GM19372 (cell line): Measurements from ENCODE around the gene ITCH.
A peak's percentile ranks its signal among the peaks of the same experiment; 100 is the strongest.
"Not testable (repeated sequence)": the region's sequence is repeated elsewhere in the genome, so short reads cannot be mapped to it uniquely, and the experiment has no call there.

ENCODE experiments used
- ATAC-seq: cut with Tn5 transposase; IDR thresholded peaks from one replicate; pipeline ENCODE4 v1.9.1; 2021; ENCODE audit warnings: mild to moderate bottlenecking, low read depth, moderate library complexity; ENCODE audit not compliant: unreplicated experiment

The ITCH gene

DNA sequence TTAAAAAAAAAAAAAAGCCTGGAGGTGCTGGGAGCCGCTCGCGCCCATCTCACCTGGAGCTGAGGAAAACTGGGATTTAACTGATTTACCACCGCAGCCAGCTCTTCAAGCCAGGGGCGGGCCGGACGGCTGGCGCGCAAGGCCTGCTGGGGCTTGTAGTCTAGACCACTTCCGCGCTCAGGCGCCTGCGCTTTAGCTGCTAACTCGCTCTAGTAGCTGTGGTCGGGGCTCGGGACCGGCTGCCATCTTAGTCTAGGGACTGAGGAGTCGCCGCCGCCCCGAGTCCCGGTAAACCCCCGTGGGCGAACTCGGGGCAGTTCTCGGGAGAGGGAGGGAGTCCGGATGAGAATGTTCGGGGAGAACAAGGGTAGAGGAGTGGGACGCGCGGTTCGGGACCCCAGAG is at the start of gene ITCH:
Gene ITCH (plus strand): TSS at position 212 of the 403 bp plus-strand sequence. CDS start 30,539 bp downstream, outside the sequence.
- peak; percentile 96 for ATAC-seq

DNA sequence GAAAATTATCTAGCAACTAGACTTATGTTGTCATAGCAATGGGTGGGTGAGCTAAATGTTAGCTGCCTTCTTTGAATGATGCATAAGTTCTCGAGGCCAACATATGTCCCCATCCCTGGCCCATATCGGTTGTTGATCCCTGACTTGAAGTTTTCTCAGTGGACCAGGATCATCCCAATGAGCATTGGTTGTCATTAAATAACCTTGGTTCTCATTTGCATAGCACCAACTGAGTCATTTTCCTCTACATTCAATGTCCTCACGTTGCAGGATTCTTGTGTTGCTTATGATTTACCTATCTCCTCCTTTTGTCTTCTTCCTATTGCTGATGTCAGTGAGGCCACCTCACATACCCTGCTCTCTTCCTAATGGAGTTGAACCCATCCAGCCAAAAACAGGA is 47.8 kb upstream of the ITCH start:
- no peak for ATAC-seq

DNA sequence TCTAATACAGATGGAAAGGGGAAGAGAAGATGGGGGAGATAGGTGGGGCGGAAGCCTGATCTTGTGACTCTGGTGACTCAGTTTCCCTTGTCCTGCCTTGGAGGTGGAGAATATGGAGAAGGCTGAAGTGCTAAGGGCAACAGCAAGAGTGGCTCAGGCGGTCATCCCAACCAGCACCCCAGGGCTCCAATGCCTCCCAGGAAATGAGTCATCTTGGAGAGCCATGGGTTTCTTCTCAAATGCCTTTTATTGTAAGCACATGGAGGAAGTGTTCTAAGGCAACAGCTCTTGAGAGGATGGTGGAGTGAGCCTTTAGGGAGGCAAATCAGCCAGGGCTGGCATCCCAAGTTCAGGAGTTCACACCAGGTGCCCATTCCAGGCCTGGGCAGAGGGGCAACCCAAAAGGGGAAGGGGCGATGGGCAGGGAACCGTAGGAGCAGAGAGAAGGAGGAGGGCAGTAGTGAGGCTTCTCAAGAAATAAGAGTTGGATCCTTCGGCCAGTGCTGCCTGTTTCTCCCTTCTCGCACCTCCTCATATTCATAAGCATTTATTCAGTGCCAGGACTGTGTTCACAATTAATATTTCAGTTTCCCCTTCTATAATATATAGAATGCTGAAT is 46.8 kb upstream of the ITCH start:
- ATAC-seq: no peak

DNA sequence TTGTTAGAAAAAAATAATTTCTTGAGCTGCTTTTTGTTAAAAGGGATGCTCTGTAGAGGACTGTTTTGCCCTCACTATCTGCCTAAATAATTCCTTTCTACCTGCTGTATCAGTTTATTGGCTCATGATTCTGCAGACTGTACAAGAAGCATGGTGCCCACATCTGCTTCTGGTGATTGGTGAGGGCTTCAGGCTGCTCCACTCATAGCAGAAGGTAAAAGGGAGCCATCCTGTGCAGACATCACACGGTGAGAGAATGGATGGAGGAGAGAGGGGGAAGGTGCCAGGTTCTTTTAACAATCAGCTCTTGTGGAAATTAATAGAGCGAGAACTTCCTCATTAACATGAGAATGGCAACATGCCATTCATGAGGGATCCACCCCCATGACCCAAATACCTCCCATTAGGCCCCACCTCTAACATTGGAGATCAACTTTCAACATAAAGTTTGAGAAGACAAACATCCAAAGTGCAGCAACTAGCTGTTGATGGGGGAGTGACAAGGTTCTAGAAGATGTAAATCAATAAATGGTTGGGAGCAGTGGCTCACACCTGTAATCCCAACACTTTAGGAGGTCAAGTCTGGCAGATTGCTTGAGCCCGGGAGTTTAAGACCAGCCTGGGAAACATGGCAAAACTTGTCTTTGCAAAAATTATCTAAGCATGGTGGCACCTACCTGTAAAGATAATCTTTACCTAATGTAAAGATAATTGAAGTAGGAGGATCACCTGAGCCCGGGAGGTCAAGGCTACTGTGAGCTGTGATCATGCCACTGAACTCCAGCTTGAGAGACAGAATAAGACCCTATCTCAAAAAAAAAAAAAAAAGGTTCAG is 44.2 kb upstream of the ITCH start:
- no peak for ATAC-seq

DNA sequence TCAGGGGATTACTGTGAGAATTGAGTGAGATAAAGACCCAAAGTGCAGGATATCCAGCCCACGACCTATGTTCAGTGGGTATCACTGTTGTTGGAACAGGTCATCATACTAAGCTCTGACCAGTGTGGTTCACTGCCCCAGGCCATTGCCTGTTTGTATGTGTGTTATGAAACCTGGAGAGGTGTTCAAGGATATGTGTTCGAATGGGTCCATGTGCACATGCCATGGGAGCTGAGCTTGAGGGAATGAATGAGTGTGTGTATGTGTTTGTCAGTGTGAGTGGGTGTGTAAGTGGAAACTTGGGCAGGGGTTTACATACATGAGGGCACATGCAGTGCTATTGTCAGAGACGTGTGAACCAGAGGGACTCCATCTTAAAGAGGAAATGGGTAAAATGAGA is 42.2 kb upstream of the ITCH start:
- ATAC-seq: no peak

DNA sequence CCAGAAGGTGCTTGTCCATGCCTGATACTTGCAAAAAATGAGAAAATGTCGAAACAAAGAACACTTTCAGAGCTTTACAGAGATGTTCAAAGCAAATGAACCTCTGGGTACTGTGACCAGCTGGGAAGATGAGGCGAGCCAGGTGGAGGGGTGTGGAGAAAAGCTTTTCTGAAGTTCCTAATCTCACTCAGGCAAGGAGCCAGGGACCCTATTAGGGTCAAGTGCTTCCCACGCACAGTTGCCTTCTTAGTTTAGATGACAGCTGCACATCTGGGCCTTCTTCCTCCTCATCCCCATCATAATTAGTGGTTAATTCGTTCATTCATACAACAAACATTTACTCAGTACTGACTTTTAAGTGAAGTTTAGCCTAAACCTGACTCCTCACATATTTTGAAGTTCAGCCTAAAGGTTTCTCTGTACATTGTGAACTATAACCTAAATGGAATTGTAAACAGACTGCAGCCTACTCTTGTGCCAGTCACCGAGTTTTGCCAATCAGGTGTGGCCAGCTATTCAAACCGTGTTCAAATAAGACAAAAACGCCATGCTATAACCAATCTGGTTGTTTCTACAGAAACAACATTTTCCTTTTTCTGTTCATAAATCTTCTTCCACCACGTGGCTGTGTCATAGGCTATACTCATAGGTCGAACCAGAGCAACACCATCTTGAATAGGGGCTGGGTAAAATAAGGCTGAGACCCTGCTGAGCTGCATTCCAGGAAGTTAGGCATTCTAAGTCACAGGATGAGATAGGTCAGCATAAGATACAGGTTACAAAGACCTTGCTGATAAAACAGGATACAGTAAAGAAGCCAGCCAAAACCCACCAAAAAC is 40.6 kb upstream of the ITCH start:
- ATAC-seq: no peak

DNA sequence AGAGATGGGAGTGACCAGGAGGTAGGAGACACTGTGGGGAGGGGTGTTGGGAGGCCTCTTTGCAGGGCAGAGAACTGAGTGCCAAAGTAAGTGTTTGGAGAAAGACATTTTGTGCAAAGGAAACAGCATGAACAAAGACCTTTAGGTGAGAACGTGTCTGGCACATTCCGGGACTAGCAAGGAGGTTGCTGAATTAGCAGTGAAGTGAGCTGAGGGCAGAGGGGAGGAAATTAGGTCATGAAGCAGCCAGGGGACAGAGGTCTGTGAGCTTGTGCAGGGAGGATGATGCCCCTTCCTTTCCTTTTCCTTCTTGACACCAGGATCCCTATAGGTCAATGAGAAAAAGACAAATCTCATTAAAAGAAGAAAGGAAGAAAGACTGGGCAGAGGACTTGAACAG is 38.5 kb upstream of the ITCH start:
- ATAC-seq: no peak

DNA sequence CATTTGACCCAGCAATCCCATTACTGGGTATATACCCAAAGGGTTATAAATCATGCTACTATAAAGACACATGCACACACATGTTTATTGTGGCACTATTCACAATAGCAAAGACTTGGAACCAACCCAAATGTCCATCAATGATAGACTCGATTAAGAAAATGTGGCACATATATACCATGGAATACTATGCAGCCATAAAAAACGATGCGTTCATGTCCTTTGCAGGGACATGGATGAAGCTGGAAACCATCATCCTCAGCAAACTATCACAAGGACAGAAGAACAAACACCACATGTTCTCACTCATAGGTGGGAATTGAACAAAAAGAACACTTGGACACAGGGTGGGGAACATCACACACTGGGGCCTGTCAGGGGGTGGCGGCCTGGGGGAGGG is 34.9 kb upstream of the ITCH start:
- ATAC-seq: not testable (repeated sequence)

DNA sequence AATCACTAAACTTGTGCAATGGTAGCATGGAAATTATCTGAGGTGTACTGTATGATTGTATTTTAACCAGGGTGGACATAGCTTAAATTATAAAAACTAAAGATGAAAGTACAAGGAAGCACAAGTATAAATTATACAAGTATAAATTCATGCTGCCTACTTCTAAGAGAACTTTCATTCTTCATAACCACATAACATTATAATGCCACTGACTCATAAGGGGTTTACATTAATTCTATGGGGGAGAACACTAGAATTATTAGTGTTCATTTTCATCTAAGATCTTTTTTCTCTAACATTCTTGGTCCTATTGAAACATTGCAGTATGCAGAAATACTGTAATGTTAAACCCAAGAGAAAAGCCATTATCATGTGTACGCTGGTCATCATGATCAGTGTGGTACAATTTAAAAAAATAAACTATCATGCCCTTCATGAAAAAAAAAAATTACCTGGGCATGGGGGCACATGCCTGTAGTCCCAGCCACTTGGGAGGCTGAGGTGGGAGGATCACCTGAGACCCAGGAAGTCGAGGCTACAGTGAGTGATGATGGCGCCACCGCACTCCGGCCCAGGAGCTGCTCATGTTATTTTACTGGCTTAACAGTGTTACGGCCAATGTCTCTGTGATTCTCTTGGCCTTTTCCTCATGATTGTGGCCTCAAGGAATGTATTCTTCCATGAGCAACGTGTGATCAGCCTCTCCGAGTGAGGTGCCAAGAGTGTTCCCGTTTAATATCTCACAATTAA is 34.0 kb upstream of the ITCH start:
- ATAC-seq: no peak

DNA sequence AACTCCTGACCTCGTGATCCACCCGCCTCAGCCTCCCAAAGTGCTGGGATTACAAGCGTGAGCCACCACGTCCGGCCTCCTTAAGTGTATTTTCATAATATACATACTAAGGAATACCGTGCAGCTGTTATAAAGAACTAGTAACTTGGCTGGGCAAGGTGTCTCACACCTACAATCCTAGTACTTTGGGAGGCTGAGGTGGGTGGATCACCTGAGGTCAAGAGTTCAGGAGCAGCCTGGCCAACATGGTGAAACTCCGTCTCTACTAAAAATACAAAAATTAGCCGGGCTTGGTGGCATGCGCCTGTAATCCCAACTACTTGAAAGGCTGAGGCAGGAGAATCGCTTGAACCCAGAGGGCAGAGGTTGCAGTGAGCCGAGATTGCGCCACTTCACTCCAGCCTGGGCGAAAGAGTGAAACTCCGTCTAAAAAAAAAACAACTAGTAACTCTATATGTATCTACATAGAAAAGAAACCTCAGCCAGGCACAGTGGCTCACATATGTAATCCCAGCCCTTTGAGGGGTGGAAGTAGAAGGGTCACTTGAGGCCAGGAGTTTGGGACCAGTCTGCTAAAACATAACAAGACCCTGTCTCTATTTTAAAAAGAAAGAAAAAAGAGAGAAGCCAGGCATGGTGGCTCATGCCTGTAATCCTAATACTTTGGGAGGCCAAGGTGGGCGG is 32.1 kb upstream of the ITCH start:
- not testable (repeated sequence) for ATAC-seq

DNA sequence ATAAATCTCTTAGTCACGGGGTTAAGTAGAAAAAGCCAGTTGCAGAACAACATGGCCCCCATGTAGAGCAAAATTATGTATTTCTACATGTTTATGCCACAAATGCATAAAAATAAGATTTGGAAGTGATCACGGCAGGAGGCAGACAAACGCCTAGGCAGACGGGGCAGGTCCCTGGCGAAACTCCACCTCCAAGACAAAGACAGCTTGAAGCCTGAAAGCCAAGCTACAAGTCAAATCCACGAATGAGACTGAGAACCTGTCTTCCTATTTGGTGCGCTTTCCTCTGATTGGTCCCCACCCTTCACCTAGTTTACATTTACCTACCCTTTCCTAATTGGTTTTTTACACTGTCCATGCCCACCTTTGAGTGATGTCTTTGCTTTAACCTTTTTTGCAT is 31.2 kb upstream of the ITCH start:
- ATAC-seq: no peak

DNA sequence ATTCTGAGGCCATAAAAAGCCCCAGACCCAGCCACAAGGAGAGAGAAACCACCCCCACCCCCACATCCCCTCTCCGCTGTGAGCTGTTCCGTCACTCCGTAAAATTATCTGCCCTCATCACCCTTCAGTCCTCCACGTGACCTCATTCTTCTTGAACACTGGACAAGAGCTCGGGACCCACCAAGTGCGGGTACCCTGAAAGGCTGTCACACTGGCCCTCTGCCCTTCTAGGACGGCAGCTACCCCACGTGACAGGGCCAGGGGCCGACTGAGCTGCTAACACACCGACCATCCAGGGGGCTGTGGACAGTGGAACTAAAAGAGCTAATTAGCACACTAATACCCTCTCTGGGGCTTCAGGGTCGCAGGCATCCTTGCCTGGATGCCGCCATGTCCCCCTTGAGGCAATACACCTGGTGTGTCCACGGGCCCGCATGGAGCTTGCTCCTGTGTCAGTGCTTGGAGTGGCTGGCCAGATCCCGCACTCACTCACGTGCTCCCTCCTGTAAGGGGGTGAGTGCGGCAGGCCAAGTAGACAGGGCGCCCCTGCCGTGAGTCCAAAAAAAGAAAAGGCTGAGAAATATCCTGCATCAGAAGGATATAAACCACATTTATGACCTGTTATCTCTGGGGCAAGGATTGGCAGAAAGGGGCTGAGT is 30.7 kb upstream of the ITCH start:
- no peak for ATAC-seq

DNA sequence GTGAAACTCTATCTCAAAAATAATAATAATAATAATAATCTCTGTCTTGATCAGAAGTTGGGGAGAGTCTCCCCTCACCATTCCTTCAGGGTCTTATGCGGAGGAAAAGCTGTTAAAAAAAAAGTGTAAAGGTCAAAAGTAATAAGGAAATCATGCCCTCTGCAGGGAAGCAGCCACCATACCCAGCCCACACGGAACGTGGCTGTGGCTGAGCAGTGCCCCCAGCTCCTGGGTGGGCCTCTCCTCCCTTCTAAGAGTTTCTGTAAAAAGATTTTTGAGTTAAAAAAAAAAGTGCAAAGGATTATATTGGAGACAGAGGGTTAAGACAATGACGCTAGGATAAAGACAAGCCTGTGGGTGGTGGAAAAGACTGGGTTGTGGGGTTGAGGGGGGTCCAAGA is 29.3 kb upstream of the ITCH start:
- ATAC-seq: no peak

DNA sequence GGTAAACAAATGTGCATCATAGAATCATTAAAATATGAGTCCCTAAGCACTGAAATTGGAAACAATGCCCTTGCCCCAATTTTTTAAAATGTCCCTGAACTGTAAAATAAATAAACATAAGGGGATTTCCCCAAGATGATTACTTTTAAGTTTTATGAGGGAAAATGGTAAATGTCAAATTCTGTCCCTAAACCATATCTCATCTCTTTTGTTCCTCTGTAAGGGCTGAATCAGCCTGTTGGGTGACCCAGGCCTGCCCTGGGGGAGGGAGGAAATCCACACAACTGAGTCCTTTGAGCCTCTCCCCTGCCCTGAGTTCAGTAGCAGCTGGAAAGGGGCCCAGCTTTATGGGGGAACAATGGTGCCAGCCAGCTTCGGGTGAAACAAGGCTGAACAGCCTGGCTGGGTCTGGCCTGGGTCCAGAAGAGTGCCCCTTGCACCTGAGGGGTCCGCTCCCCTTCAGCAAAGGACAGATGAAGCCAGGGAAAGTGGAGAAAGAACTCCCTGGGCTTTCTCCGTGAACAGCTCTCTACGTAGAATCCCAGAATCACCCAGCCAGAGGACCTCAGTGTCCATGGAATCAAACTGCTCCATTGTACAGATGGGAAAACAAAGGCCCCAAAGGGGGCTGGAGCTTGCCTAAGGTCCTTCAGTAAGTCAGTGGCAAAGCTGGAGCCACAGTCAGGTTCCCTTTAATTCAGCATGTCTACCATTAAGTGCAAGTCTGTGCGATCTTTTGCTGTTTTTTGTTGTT is 28.2 kb upstream of the ITCH start:
- ATAC-seq: no peak

DNA sequence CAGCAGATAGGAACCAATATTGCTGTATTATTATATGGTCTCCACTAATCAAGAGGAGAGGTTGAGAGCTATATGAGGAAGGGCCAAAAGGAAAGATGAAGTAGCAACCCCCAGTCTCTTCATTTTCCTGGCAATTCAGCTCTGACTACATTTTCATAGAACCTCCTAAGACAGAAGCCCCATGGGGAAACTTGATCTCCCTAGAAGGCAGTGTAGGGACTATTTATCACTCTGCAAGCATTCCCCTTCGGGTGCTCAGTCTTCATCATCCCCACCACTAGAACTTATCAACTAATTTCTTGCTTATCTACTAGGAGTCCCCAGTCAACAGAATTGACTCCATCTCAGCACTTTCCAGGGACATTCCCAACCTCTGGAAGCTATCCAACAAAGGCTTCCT is 25.5 kb upstream of the ITCH start:
- ATAC-seq: no peak

DNA sequence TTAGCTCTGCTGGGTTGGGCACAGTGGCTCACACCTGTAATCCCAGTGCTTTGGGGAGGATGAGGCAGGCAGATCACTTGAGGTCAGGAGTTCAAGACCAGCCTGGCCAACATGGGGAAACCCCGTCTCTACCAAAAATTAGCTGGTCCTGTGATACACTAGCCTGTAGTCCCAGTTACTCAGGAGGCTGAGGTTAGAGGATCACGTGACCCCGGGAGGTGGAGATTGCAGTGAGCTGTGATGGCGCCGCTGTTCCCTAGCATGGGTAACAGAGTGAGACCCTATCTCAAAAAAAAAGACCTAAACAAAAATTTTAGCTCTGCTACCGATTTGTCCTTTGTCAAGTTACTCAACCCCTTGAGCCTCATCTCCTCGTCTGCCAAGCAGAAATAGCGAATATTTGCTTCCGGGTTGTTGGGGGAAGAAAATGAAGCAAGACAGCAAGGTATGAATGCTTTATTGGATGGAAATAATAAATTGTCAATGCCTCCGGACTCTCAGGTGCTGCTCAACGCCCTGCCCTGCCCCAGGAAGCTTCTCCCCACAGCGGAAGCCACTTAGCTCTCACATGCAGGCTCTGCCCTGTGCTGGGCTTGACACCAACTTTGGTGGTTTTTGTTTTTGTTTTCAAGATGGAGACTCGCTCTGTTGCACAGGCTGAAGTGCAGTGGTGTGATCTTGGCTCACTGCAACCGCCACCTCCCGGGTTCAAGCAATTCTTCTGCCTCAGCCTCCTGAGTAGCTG is 24.9 kb upstream of the ITCH start:
- no peak for ATAC-seq

DNA sequence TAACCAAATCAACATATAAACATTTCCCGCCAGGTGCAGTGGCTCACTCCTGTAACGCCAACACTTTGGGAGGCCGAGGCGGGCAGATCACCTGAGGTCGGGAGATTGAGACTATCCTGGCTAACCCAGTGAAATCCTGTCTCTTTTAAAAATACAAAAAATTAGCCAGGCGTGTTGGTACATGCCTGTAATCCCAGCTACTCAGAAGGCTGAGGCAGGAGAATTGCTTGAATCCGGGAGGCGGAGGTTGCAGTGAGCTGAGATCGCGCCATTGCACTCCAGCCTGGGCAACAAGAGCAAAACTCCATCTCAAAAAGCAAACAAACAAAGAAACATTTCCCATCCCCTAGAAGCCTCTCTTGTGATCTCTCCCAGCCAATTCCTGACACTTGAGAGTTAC is 22.3 kb upstream of the ITCH start:
- ATAC-seq: not testable (repeated sequence)

DNA sequence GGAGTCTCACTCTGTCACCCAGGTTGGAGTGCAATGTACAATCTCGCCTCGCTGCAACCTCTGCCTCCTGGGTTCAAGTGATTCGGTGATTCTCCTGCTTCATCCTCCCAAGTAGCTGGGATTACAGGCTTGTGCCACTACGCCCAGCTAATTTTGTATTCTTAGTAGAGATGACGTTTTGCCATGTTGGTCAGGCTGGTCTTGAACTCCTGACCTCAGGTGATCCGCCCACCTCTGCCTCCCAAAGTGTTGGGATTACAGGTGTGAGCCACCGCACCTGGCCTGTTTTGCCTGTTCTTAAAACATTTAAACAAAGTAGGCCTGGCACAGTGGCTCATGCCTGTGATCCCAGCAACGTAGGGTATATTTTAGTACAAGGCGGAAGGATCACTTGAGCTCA is 21.9 kb upstream of the ITCH start:
- ATAC-seq: not testable (repeated sequence)
